HepG2 (cell line): ENCODE measurements around the gene PRRT1. TPM values are rescaled to one million over a fixed set of nuclear protein-coding genes. Genes with fewer than 3 reads are reported as not detected.

Source experiments
- AKNA ChIP-seq: sonication (generic); formaldehyde crosslinking; IDR thresholded peaks from 2 replicates; pipeline ENCODE4 v1.4.0; 2020; ENCODE audit warnings: missing genetic modification reagents, borderline replicate concordance
- ATM ChIP-seq: fragments of 450-650 bp; IDR thresholded peaks from 2 replicates; pipeline ENCODE4 v1.7.1; 2017; ENCODE audit warnings: mild to moderate bottlenecking, borderline replicate concordance
- DNMT3B ChIP-seq: conservative IDR thresholded peaks from 2 replicates; pipeline ENCODE4 v1.6.1; 2016; ENCODE audit warnings: missing biosample characterization, control low read depth
- HIC2 ChIP-seq: sonication (generic); formaldehyde crosslinking; IDR thresholded peaks from 2 replicates; pipeline ENCODE4 v1.9.0; 2022; ENCODE audit warnings: low read depth, missing genetic modification reagents
- JUND ChIP-seq: sonication (generic); formaldehyde crosslinking; IDR thresholded peaks from 2 replicates; pipeline ENCODE4 v1.8.0; 2022; ENCODE audit warnings: mild to moderate bottlenecking, missing genetic modification reagents
- KDM1A ChIP-seq: IDR thresholded peaks from 2 replicates; pipeline ENCODE4 v1.6.1; 2016; ENCODE audit warnings: missing compliant biosample characterization
- KDM3A ChIP-seq: IDR thresholded peaks from 2 replicates; pipeline ENCODE4 v1.6.1; 2018; ENCODE audit warnings: low read depth, missing compliant biosample characterization
- KDM5B ChIP-seq: sonication (generic); formaldehyde crosslinking; IDR thresholded peaks from 2 replicates; pipeline ENCODE4 v1.4.0; 2020; ENCODE audit warnings: missing genetic modification reagents, mild to moderate bottlenecking, borderline replicate concordance
- MXD3 ChIP-seq: IDR thresholded peaks from 2 replicates; pipeline ENCODE4 v1.6.1; 2016; ENCODE audit warnings: mild to moderate bottlenecking, missing biosample characterization, missing genetic modification reagents
- PAWR ChIP-seq: sonication (generic); formaldehyde crosslinking; IDR thresholded peaks from 2 replicates; pipeline ENCODE4 v1.4.0; 2020; ENCODE audit warnings: missing genetic modification reagents, mild to moderate bottlenecking, borderline replicate concordance
- POLR2A ChIP-seq, 2 experiments: IDR thresholded peaks; 2 replicates each; pipeline ENCODE4 v1.6.1; 2011; ENCODE audit warnings: low read depth in 2 of 2, low read length in 2 of 2, mild to moderate bottlenecking in 1 of 2, moderate library complexity in 1 of 2; ENCODE audit not compliant: insufficient read depth in 1 of 2
- REPIN1 ChIP-seq: sonication (generic); formaldehyde crosslinking; IDR thresholded peaks from 2 replicates; pipeline ENCODE4 v1.8.0; 2022; ENCODE audit warnings: missing genetic modification reagents, low read depth, mild to moderate bottlenecking, borderline replicate concordance
- RFX5 ChIP-seq: IDR thresholded peaks from 2 replicates; pipeline ENCODE4 v1.6.1; 2011; ENCODE audit warnings: low read depth, low read length, improper control_type of control experiment
- SP1 ChIP-seq, 2 experiments: fragments of 450-650 bp in 1 of 2; sonication (generic) in 1 of 2; formaldehyde crosslinking in 1 of 2; IDR thresholded peaks; 2 replicates each; pipeline versions ENCODE4 v1.4.0 to v1.6.1; 2016 to 2020; ENCODE audit warnings: missing genetic modification reagents in 1 of 2
- ZMAT3 ChIP-seq: sonication (generic); formaldehyde crosslinking; conservative IDR thresholded peaks from 2 replicates; pipeline ENCODE4 v1.7.0; 2021; ENCODE audit warnings: missing genetic modification reagents
- polyA plus RNA-seq, 8 experiments: library from polyadenylated mRNA; depleted of rRNA in 3 of 8; stranded (reverse) in 7 of 8; unstranded in 1 of 8; fragments of >200 nt; fragmentation: Illumina TruSeq in 4 of 8; extraction: Trizol in 4 of 8; gene quantifications; 2 replicates each; pipeline versions ENCODE4 v1.2.1 to v1.2.3, GENCODE V29; 2011 to 2016; ENCODE audit warnings: low read depth in 4 of 8, missing spikeins in 1 of 8, mixed read lengths in 1 of 8; ENCODE audit not compliant: insufficient read depth in 1 of 8
- total RNA-seq, 5 experiments: library from RNA; depleted of rRNA; stranded (reverse); fragments of >200 nt; fragmentation: Illumina TruSeq; extraction: Trizol; gene quantifications; 2 replicates each; pipeline ENCODE4 v1.2.3, GENCODE V29; 2016; ENCODE audit warnings: low read depth in 1 of 5
- TF ChIP-seq, protein P1 (sequence below): sonication (generic); formaldehyde crosslinking; IDR thresholded peaks from 2 replicates; pipeline ENCODE4 v1.9.0; 2021; ENCODE audit warnings: missing genetic modification reagents, mild to moderate bottlenecking, borderline replicate concordance
- TF ChIP-seq, protein P2 (sequence below): sonication (generic); formaldehyde crosslinking; IDR thresholded peaks from 2 replicates; pipeline ENCODE4 v1.4.0; 2020; ENCODE audit warnings: mild to moderate bottlenecking, missing genetic modification reagents

The PRRT1 gene
- total and polyA plus RNA-seq, 2 of the 13 experiments (the other 11 are each of a cell fraction or from before 2014, with no cell fraction given), result 0.64 to 1.4 TPM

DNA sequence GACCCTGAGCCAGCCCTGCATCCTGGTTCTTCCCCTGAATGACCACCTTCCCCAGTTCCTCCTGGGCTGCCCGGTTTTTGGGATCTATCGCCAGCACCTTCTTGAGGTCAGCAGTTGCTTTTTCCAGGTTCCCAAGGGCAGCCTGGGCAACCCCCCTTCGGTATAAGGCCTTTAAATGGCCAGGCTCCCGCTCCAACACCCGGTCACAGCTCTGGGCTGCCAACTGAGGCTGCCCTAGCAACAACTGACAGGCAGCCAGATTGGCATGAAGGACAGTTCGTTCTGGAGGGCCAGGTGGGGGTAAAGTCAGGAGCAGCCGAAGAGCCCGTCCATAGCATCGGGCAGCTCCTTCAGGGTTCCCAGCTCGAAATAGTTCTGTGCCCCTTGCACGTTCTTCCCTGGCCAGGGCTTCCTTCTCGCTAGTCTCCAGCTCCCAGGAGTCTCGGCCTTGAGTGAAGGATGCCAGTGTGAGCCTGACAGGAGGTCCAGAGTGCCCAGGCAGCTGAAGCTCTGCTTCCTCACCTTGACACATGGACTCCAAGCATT is 22.9 kb downstream of the PRRT1 start (continued):
- TF ChIP-seq POLR2A (IDR thresholded peaks at IDR 0.05; ENCODE audit: insufficient read depth in 1 of 2, low read depth in 2 of 2, low read length in 2 of 2) (no peak), ZMAT3 (no peak), SP1 (IDR thresholded peaks at IDR 0.05) (no peak), SP1 (CRISPR knock-in tag; IDR thresholded peaks at IDR 0.05) (no peak), ATM (no peak), REPIN1 (CRISPR knock-in tag) (no peak), HIC2 (CRISPR knock-in tag) (no peak), KDM3A (CRISPR knock-in tag) (no peak), KDM5B (CRISPR knock-in tag) (peak; percentile 52), DNMT3B (CRISPR knock-in tag) (no peak), KDM1A (CRISPR knock-in tag) (no peak), AKNA (CRISPR knock-in tag) (no peak), PAWR (no peak), MXD3 (no peak), JUND (CRISPR knock-in tag) (no peak), RFX5 (peak; percentile 87)
- TF ChIP-seq, protein P1, sequence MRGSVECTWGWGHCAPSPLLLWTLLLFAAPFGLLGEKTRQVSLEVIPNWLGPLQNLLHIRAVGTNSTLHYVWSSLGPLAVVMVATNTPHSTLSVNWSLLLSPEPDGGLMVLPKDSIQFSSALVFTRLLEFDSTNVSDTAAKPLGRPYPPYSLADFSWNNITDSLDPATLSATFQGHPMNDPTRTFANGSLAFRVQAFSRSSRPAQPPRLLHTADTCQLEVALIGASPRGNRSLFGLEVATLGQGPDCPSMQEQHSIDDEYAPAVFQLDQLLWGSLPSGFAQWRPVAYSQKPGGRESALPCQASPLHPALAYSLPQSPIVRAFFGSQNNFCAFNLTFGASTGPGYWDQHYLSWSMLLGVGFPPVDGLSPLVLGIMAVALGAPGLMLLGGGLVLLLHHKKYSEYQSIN, result no peak
- TF ChIP-seq, protein P2, sequence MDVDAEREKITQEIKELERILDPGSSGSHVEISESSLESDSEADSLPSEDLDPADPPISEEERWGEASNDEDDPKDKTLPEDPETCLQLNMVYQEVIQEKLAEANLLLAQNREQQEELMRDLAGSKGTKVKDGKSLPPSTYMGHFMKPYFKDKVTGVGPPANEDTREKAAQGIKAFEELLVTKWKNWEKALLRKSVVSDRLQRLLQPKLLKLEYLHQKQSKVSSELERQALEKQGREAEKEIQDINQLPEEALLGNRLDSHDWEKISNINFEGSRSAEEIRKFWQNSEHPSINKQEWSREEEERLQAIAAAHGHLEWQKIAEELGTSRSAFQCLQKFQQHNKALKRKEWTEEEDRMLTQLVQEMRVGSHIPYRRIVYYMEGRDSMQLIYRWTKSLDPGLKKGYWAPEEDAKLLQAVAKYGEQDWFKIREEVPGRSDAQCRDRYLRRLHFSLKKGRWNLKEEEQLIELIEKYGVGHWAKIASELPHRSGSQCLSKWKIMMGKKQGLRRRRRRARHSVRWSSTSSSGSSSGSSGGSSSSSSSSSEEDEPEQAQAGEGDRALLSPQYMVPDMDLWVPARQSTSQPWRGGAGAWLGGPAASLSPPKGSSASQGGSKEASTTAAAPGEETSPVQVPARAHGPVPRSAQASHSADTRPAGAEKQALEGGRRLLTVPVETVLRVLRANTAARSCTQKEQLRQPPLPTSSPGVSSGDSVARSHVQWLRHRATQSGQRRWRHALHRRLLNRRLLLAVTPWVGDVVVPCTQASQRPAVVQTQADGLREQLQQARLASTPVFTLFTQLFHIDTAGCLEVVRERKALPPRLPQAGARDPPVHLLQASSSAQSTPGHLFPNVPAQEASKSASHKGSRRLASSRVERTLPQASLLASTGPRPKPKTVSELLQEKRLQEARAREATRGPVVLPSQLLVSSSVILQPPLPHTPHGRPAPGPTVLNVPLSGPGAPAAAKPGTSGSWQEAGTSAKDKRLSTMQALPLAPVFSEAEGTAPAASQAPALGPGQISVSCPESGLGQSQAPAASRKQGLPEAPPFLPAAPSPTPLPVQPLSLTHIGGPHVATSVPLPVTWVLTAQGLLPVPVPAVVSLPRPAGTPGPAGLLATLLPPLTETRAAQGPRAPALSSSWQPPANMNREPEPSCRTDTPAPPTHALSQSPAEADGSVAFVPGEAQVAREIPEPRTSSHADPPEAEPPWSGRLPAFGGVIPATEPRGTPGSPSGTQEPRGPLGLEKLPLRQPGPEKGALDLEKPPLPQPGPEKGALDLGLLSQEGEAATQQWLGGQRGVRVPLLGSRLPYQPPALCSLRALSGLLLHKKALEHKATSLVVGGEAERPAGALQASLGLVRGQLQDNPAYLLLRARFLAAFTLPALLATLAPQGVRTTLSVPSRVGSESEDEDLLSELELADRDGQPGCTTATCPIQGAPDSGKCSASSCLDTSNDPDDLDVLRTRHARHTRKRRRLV, result no peak
